SK-N-SH treated with all-trans-retinoic acid at 6 μM for 48 hours (cell line): Measurements from ENCODE around the gene UBFD1.

Source experiments
- ATAC-seq: fragments of 200-7000 bp; cut with Tn5 transposase; 3 replicates; pipeline ENCODE4 v1.9.1; 2020; ENCODE audit warnings: mild to moderate bottlenecking, moderate library complexity
- ARNTL ChIP-seq: fragments of 450-650 bp; formaldehyde crosslinking; IDR thresholded peaks from 2 replicates; pipeline ENCODE4 v1.5.0; 2020; ENCODE audit warnings: low read depth, mild to moderate bottlenecking, moderate library complexity, borderline replicate concordance
- BACH2 ChIP-seq: fragments of 250-450 bp; sonication (Bioruptor Pico); IDR thresholded peaks from 2 replicates; pipeline ENCODE4 v1.9.0; 2021; ENCODE audit warnings: mild to moderate bottlenecking, borderline replicate concordance
- CREB5 ChIP-seq: fragments of 250-450 bp; sonication (Bioruptor Pico); IDR thresholded peaks from 2 replicates; pipeline ENCODE4 v1.5.1; 2020; ENCODE audit warnings: low read depth, mild to moderate bottlenecking, moderate library complexity
- CSDC2 ChIP-seq: fragments of 250-450 bp; sonication (Bioruptor Pico); IDR thresholded peaks from 2 replicates; pipeline ENCODE4 v1.5.0; 2020; ENCODE audit warnings: mild to moderate bottlenecking, moderate library complexity
- CSRNP3 ChIP-seq: fragments of 250-450 bp; sonication (Bioruptor Pico); IDR thresholded peaks from 2 replicates; pipeline ENCODE4 v1.5.1; 2021; ENCODE audit warnings: mild to moderate bottlenecking, moderate library complexity
- ESRRG ChIP-seq: fragments of 250-450 bp; sonication (Bioruptor Pico); IDR thresholded peaks from 2 replicates; pipeline ENCODE4 v1.6.1; 2021; ENCODE audit warnings: mild to moderate bottlenecking
- GLIS3 ChIP-seq: fragments of 250-450 bp; sonication (Bioruptor Pico); IDR thresholded peaks from 2 replicates; pipeline ENCODE4 v1.5.0; 2020; ENCODE audit warnings: mild to moderate bottlenecking, moderate library complexity
- ISL1 ChIP-seq: fragments of 250-450 bp; sonication (Bioruptor Pico); IDR thresholded peaks from 2 replicates; pipeline ENCODE4 v2.1.2; 2022; ENCODE audit warnings: mild to moderate bottlenecking, moderate library complexity
- OSR1 ChIP-seq: fragments of 250-450 bp; sonication (Bioruptor Pico); IDR thresholded peaks from 2 replicates; pipeline ENCODE4 v1.8.0; 2022; ENCODE audit warnings: moderate library complexity, mild to moderate bottlenecking, inconsistent platforms
- PATZ1 ChIP-seq: fragments of 250-450 bp; sonication (Bioruptor Pico); IDR thresholded peaks from 2 replicates; pipeline ENCODE4 v1.8.0; 2020; ENCODE audit warnings: mild to moderate bottlenecking, moderate library complexity, borderline replicate concordance
- POU6F1 ChIP-seq: fragments of 250-450 bp; sonication (Bioruptor Pico); IDR thresholded peaks from 2 replicates; pipeline ENCODE4 v1.8.0; 2021; ENCODE audit warnings: low read depth, mild to moderate bottlenecking, moderate library complexity, borderline replicate concordance
- PPARA ChIP-seq: fragments of 250-450 bp; sonication (Bioruptor Pico); IDR thresholded peaks from 2 replicates; pipeline ENCODE4 v1.5.0; 2020; ENCODE audit warnings: mild to moderate bottlenecking, borderline replicate concordance
- RARB ChIP-seq: fragments of 250-450 bp; sonication (Bioruptor Pico); IDR thresholded peaks from 2 replicates; pipeline ENCODE4 v1.8.0; 2021; ENCODE audit warnings: mild to moderate bottlenecking, moderate library complexity
- SNAI2 ChIP-seq: fragments of 250-450 bp; sonication (Bioruptor Pico); IDR thresholded peaks from 2 replicates; pipeline ENCODE4 v1.5.0; 2020; ENCODE audit warnings: mild to moderate bottlenecking, moderate library complexity
- TCF4 ChIP-seq: fragments of 250-450 bp; sonication (Bioruptor Pico); IDR thresholded peaks from 2 replicates; pipeline ENCODE4 v1.8.0; 2021; ENCODE audit warnings: mild to moderate bottlenecking, moderate library complexity, borderline replicate concordance
- TOX ChIP-seq: fragments of 250-450 bp; sonication (Bioruptor Pico); IDR thresholded peaks from 2 replicates; pipeline ENCODE4 v1.8.0; 2021; ENCODE audit warnings: mild to moderate bottlenecking, moderate library complexity, borderline replicate concordance
- TSHZ2 ChIP-seq: fragments of 250-450 bp; sonication (Bioruptor Pico); IDR thresholded peaks from 2 replicates; pipeline ENCODE4 v1.5.0; 2020; ENCODE audit warnings: mild to moderate bottlenecking, moderate library complexity
- ZC3H10 ChIP-seq: fragments of 250-450 bp; sonication (Bioruptor Pico); IDR thresholded peaks from 2 replicates; pipeline ENCODE4 v1.5.1; 2021; ENCODE audit warnings: mild to moderate bottlenecking, moderate library complexity
- ZFP3 ChIP-seq: fragments of 250-450 bp; sonication (Bioruptor Pico); IDR thresholded peaks from 2 replicates; pipeline ENCODE4 v1.5.0; 2020; ENCODE audit warnings: mild to moderate bottlenecking, moderate library complexity
- ZFP30 ChIP-seq: fragments of 450-650 bp; formaldehyde crosslinking; IDR thresholded peaks from 2 replicates; pipeline ENCODE4 v1.5.0; 2022; ENCODE audit warnings: mild to moderate bottlenecking, moderate library complexity
- ZNF565 ChIP-seq: fragments of 450-650 bp; formaldehyde crosslinking; conservative IDR thresholded peaks from 2 replicates; pipeline ENCODE4 v1.5.0; 2020; ENCODE audit warnings: low read depth, mild to moderate bottlenecking, moderate library complexity
- ZNF70 ChIP-seq: fragments of 450-650 bp; formaldehyde crosslinking; IDR thresholded peaks from 2 replicates; pipeline ENCODE4 v1.5.0; 2020; ENCODE audit warnings: mild to moderate bottlenecking, moderate library complexity
- ZNF8 ChIP-seq: fragments of 450-650 bp; formaldehyde crosslinking; IDR thresholded peaks from 2 replicates; pipeline ENCODE4 v1.5.0; 2020; ENCODE audit warnings: mild to moderate bottlenecking, moderate library complexity

Gene UBFD1

GRCh38 chr16:23527961-23528643 lies 29.4 kb upstream of the UBFD1 start:
- TF ChIP-seq ZC3H10 (CRISPR knock-in tag) (no peak), OSR1 (CRISPR knock-in tag) (no peak), CREB5 (CRISPR knock-in tag) (no peak), ZNF565 (CRISPR knock-in tag) (no peak), ISL1 (CRISPR knock-in tag) (no peak), GLIS3 (CRISPR knock-in tag) (no peak), ZNF70 (CRISPR knock-in tag) (no peak), ZNF8 (CRISPR knock-in tag) (no peak), POU6F1 (CRISPR knock-in tag) (no peak), BACH2 (no peak), PPARA (CRISPR knock-in tag) (no peak), ARNTL (no peak), CSDC2 (CRISPR knock-in tag) (no peak), CSRNP3 (CRISPR knock-in tag) (no peak), ZFP30 (CRISPR knock-in tag) (no peak), ZFP3 (CRISPR knock-in tag) (no peak), ESRRG (CRISPR knock-in tag) (no peak), TSHZ2 (no peak), RARB (CRISPR knock-in tag) (no peak)
- no peak for ATAC-seq

- TF ChIP-seq POU6F1 (CRISPR knock-in tag) (no peak), TCF4 (CRISPR knock-in tag) (no peak)
- no peak for ATAC-seq
Observed at GRCh38 chr16:23528644-23529310, 28.8 kb upstream of the UBFD1 start.

GRCh38 chr16:23530062-23530461 lies 27.5 kb upstream of the UBFD1 start:
- ATAC-seq: no peak
- TF ChIP-seq TOX: no peak
- no peak for TF ChIP-seq GLIS3 (CRISPR knock-in tag)
- TF ChIP-seq PATZ1 (CRISPR knock-in tag): no peak
- no peak for TF ChIP-seq POU6F1 (CRISPR knock-in tag)
- TF ChIP-seq ZFP3 (CRISPR knock-in tag): no peak
- TF ChIP-seq SNAI2: no peak
- TF ChIP-seq RARB (CRISPR knock-in tag): no peak
- no peak for TF ChIP-seq ZNF565 (CRISPR knock-in tag)
- TF ChIP-seq ZNF8 (CRISPR knock-in tag): no peak
- no peak for TF ChIP-seq ZC3H10 (CRISPR knock-in tag)
- TF ChIP-seq CREB5 (CRISPR knock-in tag): no peak
- TF ChIP-seq BACH2: no peak
- TF ChIP-seq PPARA (CRISPR knock-in tag): no peak
- TF ChIP-seq ZNF70 (CRISPR knock-in tag): no peak
